GM12801 (cell line): ENCODE results near the gene ISOC1.

Experiments
- CTCF ChIP-seq: IDR thresholded peaks from one replicate; pipeline ENCODE4 v1.5.1; 2011; ENCODE audit warnings: control low read depth; ENCODE audit not compliant: insufficient read length; ENCODE audit errors: extremely low read depth

ISOC1 gene

DNA sequence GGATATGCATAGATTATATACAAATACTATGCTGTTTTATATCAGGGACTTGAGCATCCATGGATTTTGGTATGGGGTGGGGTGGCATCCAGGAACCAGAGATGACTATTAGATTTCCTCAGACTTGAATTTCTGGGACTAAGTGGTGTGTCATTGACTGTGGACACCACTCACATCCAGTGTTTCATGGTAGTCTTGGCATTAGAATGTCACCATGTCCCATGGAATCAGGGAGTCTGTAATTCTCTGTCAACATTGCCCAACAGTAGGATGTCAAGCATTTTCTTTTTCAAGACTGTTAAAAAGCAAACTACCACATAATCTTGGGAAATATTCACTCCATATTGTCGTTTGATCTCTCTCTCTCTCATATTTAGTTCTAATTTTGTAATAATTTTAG is 13.1 kb downstream of the ISOC1 start:
- TF ChIP-seq CTCF = no peak

DNA sequence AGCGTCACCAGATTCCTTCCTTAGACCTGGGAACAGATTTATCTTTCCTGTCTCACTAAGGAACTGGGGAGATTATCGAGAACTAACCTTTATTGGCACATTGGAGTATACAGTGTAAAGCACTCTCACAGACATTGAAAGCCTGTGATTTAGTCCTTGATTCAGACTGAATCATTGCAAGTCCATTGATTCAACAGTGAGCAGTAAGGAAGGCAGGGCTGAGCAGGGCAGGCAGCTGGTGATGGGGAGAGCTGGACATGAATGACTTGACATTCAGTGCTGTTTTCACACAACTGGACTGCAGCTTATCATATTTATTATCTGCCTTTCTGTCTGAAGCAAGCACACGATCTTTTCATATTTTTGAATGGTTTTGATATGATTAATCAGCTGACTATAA is 16.2 kb downstream of the ISOC1 start:
- TF ChIP-seq CTCF = no peak

DNA sequence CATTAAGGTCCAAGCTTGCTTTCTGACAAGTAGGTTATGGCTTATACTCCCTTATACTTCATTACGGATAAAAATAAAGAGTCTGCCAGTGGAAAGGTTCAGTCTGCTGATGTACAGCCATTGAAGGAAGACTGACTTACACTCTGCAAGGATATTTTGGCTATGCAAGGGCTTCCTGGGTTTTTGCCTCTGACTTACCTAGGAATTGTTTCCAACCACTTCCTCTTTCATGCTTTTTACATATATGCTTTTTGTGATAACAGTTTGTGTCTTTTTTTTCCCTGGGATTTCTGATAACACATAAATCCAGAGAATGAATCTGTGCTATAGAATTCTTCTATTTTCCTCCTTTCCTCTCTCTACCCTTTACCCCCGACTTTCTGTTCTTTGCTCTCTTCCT is 16.8 kb downstream of the ISOC1 start:
- no peak for TF ChIP-seq CTCF

DNA sequence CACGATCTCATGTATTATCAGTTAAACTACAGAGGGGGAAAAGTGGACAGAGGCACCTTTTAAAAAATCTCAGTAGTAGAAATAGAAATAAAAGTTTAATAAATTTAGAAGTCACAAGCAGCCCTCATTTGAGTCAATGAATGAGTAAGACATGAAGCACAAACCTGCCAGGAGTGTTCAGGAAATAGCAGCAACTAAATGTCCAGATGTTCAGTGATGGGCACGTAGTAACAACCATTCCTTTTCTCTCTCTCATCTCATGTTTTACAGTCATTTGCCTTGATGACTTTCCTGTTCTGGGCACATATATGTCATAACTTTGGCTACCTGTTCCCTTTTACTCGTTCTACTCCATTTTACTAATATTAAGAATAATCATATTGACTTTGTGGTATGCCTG is 17.7 kb downstream of the ISOC1 start:
- TF ChIP-seq CTCF = no peak

- no peak for TF ChIP-seq CTCF
Measured at GRCh38 chr5:129113867-129114266, 19.3 kb downstream of the ISOC1 start.

DNA sequence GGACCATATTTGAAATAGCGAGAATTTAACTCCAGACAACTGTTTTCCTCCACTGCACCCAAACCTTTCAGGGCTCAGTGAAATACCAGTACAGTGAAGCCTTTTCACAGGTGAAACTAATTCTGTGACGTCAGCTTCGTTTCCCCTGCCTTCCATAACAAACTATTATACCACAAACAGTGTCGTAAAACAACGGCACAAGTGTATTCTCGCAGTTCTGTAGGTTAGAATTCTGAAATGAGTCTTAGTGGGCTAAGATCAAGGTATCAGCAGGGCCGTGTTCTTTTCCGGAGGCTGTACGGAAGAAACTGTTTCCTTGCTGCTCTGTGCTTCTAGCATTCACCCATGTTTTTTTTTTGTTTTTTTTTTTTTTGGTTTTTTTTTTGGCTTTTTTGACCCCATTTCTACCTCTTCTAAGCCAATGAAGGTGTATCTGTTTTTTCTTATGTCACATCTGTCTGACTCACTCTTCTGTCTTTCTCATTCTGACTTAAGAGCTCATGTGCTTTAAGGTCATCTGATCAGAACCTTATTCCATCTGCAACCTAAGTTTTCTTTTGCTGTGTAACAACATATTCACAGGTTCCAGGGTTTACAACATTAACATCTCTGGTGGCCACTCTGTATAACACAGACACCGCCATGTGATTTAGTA is 20.1 kb downstream of the ISOC1 start:
- TF ChIP-seq CTCF = no peak

DNA sequence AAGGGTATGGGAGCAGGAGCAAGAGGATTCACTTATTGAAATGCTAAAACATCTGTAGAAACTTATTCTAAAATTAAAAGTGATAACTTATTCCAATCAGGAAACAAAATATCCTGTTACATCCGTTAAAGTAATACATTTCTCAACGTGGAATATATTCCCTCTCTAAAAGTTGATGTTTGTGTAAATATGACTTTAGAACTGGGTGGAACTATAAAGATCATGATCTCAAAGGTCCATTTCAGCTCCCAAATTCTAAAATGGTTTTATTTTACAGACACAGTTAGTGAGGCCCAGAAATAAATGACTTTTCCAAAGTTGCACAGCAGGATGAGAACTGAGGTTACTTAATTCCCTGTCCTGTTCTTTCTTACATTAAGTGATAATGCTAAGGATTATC is 21.1 kb downstream of the ISOC1 start:
- no peak for TF ChIP-seq CTCF
